Measurements from ENCODE around the gene SLC23A1. TPM values are rescaled to one million over a fixed set of nuclear protein-coding genes. Genes with fewer than 3 reads are reported as not detected.
"Not testable (repeated sequence)": the region's sequence is repeated elsewhere in the genome, so short reads cannot be mapped to it uniquely, and the experiment has no call there.

Gene SLC23A1
- polyA plus RNA-seq, 5 donors = 1.1 to 1.9 (median 1.7) TPM

GRCh38 chr5:139389701-139390638 is 6.9 kb upstream of the SLC23A1 start, which contains the start of gene MZB1:
Gene MZB1 (minus strand): TSS chr5:139389913. CDS start chr5:139389856, 57 bp downstream.
- no peak for DNase-seq

DNA sequence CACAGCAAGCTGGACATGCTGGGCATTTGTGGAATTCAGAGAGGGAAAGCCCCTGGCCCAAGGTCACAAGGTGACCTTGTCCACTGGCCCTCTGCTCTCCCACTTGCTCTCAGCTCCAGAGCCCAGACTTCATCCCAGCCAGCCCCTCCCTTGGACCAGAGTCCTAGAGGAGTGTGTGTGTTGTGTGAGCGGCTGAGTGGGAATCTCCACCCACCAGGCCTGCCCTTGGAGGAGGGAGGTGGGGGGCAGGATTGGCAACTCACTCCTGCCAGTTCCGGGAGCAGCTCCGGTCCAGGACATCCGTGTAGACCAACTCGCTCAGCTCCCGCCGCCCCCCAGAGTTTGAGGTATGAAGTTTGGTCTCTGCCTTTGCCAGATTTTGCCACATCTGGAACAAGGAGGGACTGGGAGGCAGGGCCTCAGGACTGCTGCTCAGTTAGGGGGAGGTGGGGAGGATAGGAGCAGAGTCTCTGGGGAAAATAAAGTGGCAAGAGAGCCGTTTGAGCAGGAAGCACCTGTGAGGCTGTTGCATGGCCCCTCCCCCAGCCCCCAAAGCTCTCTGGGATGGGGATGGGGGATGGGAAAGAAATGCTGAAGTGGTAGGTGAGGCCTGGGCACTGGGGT is 5.2 kb upstream of the SLC23A1 start:
- DNase-seq = no peak

GRCh38 chr5:139387611-139388197 is 4.6 kb upstream of the SLC23A1 start:
- DNase-seq = no peak

DNA sequence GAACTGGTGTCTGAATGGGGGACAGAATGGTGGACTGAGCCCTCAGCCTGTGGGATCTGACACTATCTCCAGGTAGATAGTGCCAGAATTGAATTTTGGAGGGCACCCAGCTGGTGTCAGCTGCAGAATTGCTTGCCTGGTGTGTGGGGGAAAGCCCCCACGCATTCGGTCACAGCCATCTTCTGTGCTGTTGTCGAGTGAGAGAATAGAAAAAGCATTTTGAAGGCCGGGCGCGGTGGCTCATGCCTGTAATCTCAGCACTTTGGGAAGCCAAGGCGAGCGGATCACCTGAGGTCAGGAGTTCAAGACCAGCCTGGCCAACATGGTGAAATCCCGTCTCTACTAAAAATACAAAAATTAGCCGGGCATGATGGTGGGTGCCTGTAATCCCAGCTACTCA is 3.9 kb upstream of the SLC23A1 start:
- DNase-seq = not testable (repeated sequence)

- DNase-seq = no peak
Observed at GRCh38 chr5:139386050-139386438, 2.9 kb upstream of the SLC23A1 start.

DNA sequence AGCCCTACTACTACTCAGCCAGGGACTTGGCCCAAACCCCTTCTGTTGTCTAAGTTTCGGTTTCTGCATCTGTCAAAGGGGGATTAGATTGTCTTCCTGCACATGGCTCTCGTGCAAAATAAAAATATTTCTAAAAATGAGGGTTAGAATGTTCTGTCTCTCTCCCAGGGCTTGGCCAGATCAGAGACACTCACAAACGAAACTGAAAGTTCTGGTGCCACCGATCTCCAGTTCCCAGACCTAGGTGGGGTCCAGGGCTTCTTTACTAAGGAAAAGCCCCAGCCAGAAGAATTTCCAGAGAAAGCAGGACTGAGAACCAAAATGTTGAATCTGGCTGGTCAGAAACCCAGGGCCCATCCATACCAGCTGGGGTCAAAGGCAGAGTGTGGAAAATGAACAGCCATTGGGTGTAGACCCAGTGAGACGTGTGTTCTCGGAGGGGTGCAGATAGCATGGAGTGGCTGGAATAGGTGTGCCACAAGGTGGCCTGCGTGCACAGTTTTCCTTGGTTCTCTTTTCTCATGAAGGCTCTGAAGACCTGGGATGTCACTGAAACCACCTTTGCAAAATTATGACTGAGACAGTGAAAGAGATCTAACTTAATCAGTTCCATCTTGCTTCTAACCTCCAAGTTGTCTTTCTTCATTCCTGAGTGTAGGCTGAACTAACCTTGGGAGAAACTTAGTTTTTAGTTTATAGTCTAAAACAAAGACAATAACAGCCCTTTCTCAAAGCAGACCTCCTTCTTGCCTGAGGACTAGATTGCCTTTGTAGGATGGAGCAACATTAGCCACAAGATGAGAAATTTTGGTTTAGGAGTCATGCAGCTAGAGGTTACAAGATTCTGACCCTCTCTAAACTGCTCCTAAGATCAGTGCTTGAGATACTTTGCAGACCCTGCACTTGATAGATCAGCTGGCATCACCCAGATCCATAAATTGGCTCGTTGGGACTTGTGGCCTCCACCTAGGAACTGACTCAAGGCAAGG is 2.3 kb upstream of the SLC23A1 start:
- DNase-seq = no peak

GRCh38 chr5:139384591-139385051 is 1.5 kb upstream of the SLC23A1 start:
- DNase-seq = no peak

DNA sequence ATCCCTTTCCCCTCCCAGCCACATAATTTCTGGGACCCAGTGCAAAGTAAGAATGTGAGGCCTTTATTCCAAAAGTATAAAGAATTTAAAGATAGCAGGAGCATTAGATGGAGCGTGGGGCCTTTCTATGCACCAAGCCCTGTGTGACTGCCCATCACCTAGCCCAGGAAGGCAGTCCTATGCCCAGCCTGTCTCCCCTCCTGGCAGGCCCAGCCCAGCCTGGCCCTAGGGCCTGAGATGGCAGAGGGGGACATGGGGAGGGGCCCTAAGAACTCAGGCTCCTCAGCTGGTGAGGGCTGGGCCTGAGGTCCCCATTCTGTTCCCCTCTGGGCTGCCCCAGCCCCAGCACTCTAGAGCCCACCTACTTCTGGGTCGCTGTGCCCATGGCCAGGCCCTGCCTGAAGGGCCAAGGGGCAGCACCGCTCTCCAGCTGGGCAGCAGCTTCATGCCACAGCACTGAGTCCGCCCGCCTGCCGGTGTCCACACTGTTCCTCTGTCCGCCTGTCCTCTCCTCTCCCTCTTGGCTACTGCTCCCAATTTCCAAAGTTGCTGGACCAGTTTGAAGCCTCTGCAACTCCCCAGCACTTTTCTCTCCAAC is 995 bp upstream of the SLC23A1 start:
- no peak for DNase-seq

DNA sequence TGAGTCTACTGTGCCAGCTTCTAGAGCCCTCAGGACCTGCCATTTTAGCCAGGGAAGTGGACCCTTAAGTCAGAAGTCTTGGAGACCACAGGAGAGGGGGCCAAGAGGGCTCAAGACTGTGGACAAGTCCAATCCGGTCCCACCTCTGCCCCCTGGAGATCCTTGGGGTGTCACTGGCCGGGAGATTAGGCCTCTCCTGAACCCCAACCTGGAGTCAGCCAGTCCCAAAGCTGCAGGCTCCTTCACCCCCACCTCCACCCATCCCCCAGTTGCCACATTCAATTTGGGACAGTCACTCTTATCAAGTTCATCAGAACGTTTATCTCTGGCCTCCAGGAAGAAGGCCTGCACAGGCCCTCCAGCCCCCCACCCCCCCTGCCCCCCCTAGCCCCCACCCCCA is 290 bp downstream of the SLC23A1 start:
- DNase-seq = no peak

DNA sequence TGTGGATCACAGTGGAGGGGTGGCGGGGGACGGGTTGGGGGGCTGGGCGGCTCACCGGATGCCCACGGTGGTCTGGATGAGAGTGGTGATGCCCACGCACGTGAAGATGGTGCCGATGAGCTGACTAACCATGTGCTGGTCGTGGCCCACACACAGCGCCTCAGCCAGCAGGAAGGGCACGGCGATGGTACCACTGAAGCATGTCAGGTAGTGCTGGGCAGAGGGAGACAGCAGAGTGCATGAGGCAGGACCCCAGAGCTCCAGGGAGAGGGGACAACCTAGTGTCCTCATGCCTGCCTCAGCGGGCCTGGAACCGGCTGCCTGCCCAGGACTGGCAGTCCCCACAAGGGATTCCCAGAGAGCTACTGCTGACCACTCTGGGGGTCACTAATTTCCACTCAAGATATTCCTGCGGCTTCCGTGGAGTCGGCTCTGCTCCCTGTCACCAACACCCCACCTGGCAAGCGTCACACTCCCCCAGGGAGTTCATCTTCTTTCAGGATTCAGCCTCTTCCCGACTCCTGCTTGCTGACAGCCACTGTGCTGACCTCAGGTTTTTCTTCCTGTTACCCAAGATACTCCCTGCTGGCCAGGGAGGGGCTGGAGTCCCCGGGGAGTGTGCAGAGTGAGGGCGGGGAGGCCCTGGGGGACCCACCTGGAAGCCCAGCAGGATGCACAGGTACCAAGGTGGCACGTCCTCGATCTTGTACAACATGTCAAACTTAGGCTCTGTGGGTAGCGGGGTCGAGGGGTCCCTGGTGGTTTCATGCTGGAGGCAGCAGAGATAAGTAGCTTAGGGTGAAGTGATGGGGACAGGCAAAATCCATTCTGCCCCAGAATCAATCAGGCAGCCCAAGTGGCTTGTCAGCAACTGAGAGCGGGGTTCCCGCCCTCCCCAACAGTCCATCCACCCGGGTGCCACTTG is 998 bp downstream of the SLC23A1 start:
- no peak for DNase-seq

- DNase-seq = no peak
Observed at GRCh38 chr5:139379626-139380449, 3.3 kb downstream of the SLC23A1 start.

- no peak for DNase-seq
Observed at GRCh38 chr5:139378941-139379361, 4.1 kb downstream of the SLC23A1 start.

- DNase-seq = no peak
Observed at GRCh38 chr5:139378101-139378825, 4.8 kb downstream of the SLC23A1 start.

- DNase-seq = no peak
Observed at GRCh38 chr5:139377226-139377625, 5.9 kb downstream of the SLC23A1 start.

DNA sequence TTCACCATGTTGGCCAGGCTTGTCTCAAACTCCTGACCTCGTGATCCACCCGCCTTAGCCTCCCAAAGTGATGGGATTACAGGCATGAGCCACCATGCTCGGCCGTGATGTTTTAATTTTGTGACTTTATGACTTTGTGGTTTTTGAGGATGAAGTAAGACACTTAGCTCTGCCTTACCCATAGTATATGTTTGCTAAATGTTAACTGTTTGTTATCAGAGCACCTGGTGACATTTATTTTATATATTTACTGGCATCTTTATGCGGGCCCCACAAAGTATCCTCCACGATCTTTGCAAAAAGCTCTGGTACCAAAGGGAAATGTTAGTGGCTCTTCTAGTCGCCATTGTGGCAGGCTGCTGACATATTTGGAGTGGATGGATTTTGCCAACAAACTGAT is 6.7 kb downstream of the SLC23A1 start:
- no peak for DNase-seq

GRCh38 chr5:139374909-139375308 is 8.2 kb downstream of the SLC23A1 start:
- no peak for DNase-seq

GRCh38 chr5:139371482-139372435 is 11.3 kb downstream of the SLC23A1 start:
- no peak for DNase-seq
